HepG2 (cell line): ENCODE results near the gene ZNRF4. TPM values are rescaled to one million over a fixed set of nuclear protein-coding genes. Genes with fewer than 3 reads are reported as not detected.

Experiments
- ATAC-seq: fragments of 200-7000 bp; cut with Tn5 transposase; 3 replicates; pipeline ENCODE4 v1.9.1; 2020; ENCODE audit warnings: mild to moderate bottlenecking, moderate library complexity
- BruUV-seq: library from RNA; stranded (reverse); fragments of 400-500 nt; replicated peaks from 2 replicates; lab custom pipeline; 2021; lab: Mats Ljungman, UMichigan
- CTCF ChIA-PET: fragments of 300-600 bp; formaldehyde crosslinking; extraction: SDS; loops from one replicate; lab custom pipeline; 2021; ENCODE audit warnings: low total read pairs, inconsistent platforms, low intra/inter-chr PET ratio; lab: Yijun Ruan, JAX
- POLR2A ChIA-PET: fragments of 350-600 bp; sonication (Branson Sonifier 250); formaldehyde crosslinking; loops from one replicate; lab custom pipeline; 2020; ENCODE audit warnings: antibody characterized with exemption, inconsistent platforms; lab: Yijun Ruan, JAX
- DNase-seq: peaks from one replicate; pipeline ENCODE4 v3.0.0-alpha.2; 2015; ENCODE audit warnings: low spot score
- FAIRE-seq: peaks from 3 replicates; lab custom pipeline; 2011; peaks lifted over from hg19 to GRCh38; lab: Jason Lieb, UNC
- H2AFZ ChIP-seq: one replicate; pipeline ENCODE4 v1.6.1; 2011; ENCODE audit warnings: low read length, inconsistent platforms
- H3K27ac ChIP-seq: fragments of 300-600 bp; 3 replicates; pipeline ENCODE4 v1.8.0; 2011; ENCODE audit warnings: mixed run types, mild to moderate bottlenecking, mixed read lengths, low read length, inconsistent platforms; ENCODE audit not compliant: insufficient read depth; ENCODE audit errors: extremely low read length
- H3K27me3 ChIP-seq, 2 experiments: fragments of 200-600 bp in 1 of 2; 2 replicates in 1 of 2; 3 replicates in 1 of 2; pipeline versions ENCODE4 v1.6.0 to v1.8.0; 2011; ENCODE audit warnings: low read length in 2 of 2, mild to moderate bottlenecking in 2 of 2, moderate library complexity in 2 of 2, inconsistent platforms in 1 of 2; ENCODE audit not compliant: insufficient read depth in 2 of 2, control insufficient read depth in 1 of 2
- H3K36me3 ChIP-seq, 2 experiments: fragments of 200-600 bp in 1 of 2; replicated peaks in 1 of 2; 2 replicates in 1 of 2; 3 replicates in 1 of 2; pipeline versions ENCODE4 v1.5.1 to v1.8.0; 2011; ENCODE audit warnings: low read length in 2 of 2, inconsistent platforms in 1 of 2; ENCODE audit not compliant: insufficient read depth in 2 of 2, control insufficient read depth in 1 of 2
- H3K4me1 ChIP-seq: 2 replicates; pipeline ENCODE4 v1.5.1; 2012; ENCODE audit warnings: low read length, inconsistent platforms; ENCODE audit not compliant: insufficient read depth
- H3K4me2 ChIP-seq: 2 replicates; pipeline ENCODE4 v1.6.0; 2011; ENCODE audit warnings: low read depth, low read length, inconsistent platforms
- H3K4me3 ChIP-seq, 3 experiments: fragments of 200-600 bp in 1 of 3; sonication (generic), shearing (Covaris generic) in 1 of 3; replicated peaks in 1 of 3; 2 replicates each; pipeline ENCODE4 v1.5.1; 2011 to 2016; ENCODE audit warnings: low read length in 3 of 3, inconsistent platforms in 2 of 3, low read depth in 2 of 3, mild to moderate bottlenecking in 2 of 3, control low read depth in 1 of 3, mixed read lengths in 1 of 3; ENCODE audit not compliant: insufficient read depth in 1 of 3
- H3K79me2 ChIP-seq: one replicate; pipeline ENCODE4 v1.6.1; 2011; ENCODE audit warnings: low read length, inconsistent platforms; ENCODE audit not compliant: insufficient read depth
- H3K9ac ChIP-seq: 2 replicates; pipeline ENCODE4 v1.6.0; 2011; ENCODE audit warnings: mild to moderate bottlenecking, low read depth, low read length, inconsistent platforms; ENCODE audit not compliant: insufficient read depth
- H3K9me3 ChIP-seq: 2 replicates; pipeline ENCODE4 v1.5.1; 2012; ENCODE audit warnings: mild to moderate bottlenecking, low read length
- H4K20me1 ChIP-seq: 2 replicates; pipeline ENCODE4 v1.6.0; 2011; ENCODE audit warnings: inconsistent platforms, mild to moderate bottlenecking, low read length, moderate library complexity; ENCODE audit not compliant: insufficient read depth
- EZH2 ChIP-seq: conservative IDR thresholded peaks from 2 replicates; pipeline ENCODE4 v1.6.1; 2012; ENCODE audit warnings: mild to moderate bottlenecking, low read depth, low read length, moderate library complexity
- HNF4A ChIP-seq: sonication (generic); formaldehyde crosslinking; IDR thresholded peaks from 2 replicates; pipeline ENCODE4 v1.4.0; 2020; ENCODE audit warnings: missing genetic modification reagents
- HNRNPLL ChIP-seq: fragments of 200-400 bp; formaldehyde crosslinking; IDR thresholded peaks from 2 replicates; pipeline ENCODE4 v1.6.1; 2017; ENCODE audit warnings: mild to moderate bottlenecking, low read depth, low read length; ENCODE audit not compliant: poor library complexity, severe bottlenecking
- IRF2 ChIP-seq: IDR thresholded peaks from 2 replicates; pipeline ENCODE4 v1.6.1; 2018; ENCODE audit warnings: missing genetic modification reagents, missing compliant biosample characterization
- MYPOP ChIP-seq: sonication (generic); formaldehyde crosslinking; IDR thresholded peaks from 2 replicates; pipeline ENCODE4 v1.8.1; 2023; ENCODE audit warnings: mild to moderate bottlenecking, moderate library complexity, missing genetic modification reagents
- NFE2L1 ChIP-seq: sonication (generic); formaldehyde crosslinking; IDR thresholded peaks from 2 replicates; pipeline ENCODE4 v1.4.0; 2020; ENCODE audit warnings: missing genetic modification reagents, mild to moderate bottlenecking, borderline replicate concordance
- NFRKB ChIP-seq: fragments of 450-650 bp; IDR thresholded peaks from 2 replicates; pipeline ENCODE4 v1.6.1; 2017
- RBM39 ChIP-seq: fragments of 200-400 bp; formaldehyde crosslinking; IDR thresholded peaks from one replicate; pipeline ENCODE4 v1.6.1; 2018; ENCODE audit warnings: antibody characterized with exemption, mild to moderate bottlenecking, low read depth, low read length; ENCODE audit not compliant: poor library complexity, severe bottlenecking
- RORA ChIP-seq: sonication (generic); formaldehyde crosslinking; IDR thresholded peaks from 2 replicates; pipeline ENCODE4 v1.5.0; 2020; ENCODE audit warnings: mild to moderate bottlenecking, missing genetic modification reagents, moderate library complexity
- SAFB2 ChIP-seq: sonication (generic); formaldehyde crosslinking; IDR thresholded peaks from 2 replicates; pipeline ENCODE4 v1.5.1; 2020; ENCODE audit warnings: missing genetic modification reagents, low read depth, mild to moderate bottlenecking, borderline replicate concordance
- SMARCC2 ChIP-seq: fragments of 450-650 bp; IDR thresholded peaks from 2 replicates; pipeline ENCODE4 v1.6.1; 2017; ENCODE audit warnings: antibody characterized with exemption, mild to moderate bottlenecking
- SUZ12 ChIP-seq: fragments of 150-350 bp; IDR thresholded peaks from 2 replicates; pipeline ENCODE4 v1.6.1; 2014; ENCODE audit warnings: low read depth, low read length
- TBX2 ChIP-seq: sonication (generic); formaldehyde crosslinking; IDR thresholded peaks from 2 replicates; pipeline ENCODE4 v1.5.0; 2020; ENCODE audit warnings: missing genetic modification reagents, mild to moderate bottlenecking, borderline replicate concordance
- ZFYVE20 ChIP-seq: sonication (generic); formaldehyde crosslinking; IDR thresholded peaks from 2 replicates; pipeline ENCODE4 v1.8.0; 2023; ENCODE audit warnings: low read depth, mild to moderate bottlenecking, moderate library complexity, missing genetic modification reagents, borderline replicate concordance
- ZNF34 ChIP-seq: sonication (generic); formaldehyde crosslinking; IDR thresholded peaks from 2 replicates; pipeline ENCODE4 v1.4.0; 2020; ENCODE audit warnings: mild to moderate bottlenecking, missing genetic modification reagents, borderline replicate concordance
- ZNF496 ChIP-seq: sonication (generic); formaldehyde crosslinking; IDR thresholded peaks from 2 replicates; pipeline ENCODE4 v1.8.1; 2023; ENCODE audit warnings: mild to moderate bottlenecking, moderate library complexity, missing genetic modification reagents; ENCODE audit not compliant: insufficient replicate concordance
- ZNF570 ChIP-seq: sonication (generic); formaldehyde crosslinking; IDR thresholded peaks from 2 replicates; pipeline ENCODE4 v1.4.0; 2020; ENCODE audit warnings: mild to moderate bottlenecking, missing genetic modification reagents, borderline replicate concordance
- ZSCAN30 ChIP-seq: sonication (generic); formaldehyde crosslinking; IDR thresholded peaks from 2 replicates; pipeline ENCODE4 v1.5.0; 2020; ENCODE audit warnings: mild to moderate bottlenecking, missing genetic modification reagents
- WGBS: methylation state at CpG from one replicate; pipeline ENCODE4 v1.1.6; 2017; ENCODE audit warnings: low lambda C conversion rate; 5-methylcytosine and 5-hydroxymethylcytosine counted together
- in situ Hi-C: cut with HindIII; loops from 2 replicates; pipeline ENCODE4 v1.10.0; 2017; ENCODE audit warnings: low pct_unique_long_range_greater_than_20kb; ENCODE audit not compliant: extremely low pct_ligation_motif_present
- intact Hi-C: fragments of 100-400 bp; cut with micrococcal nuclease; formaldehyde crosslinking; loops from one replicate; pipeline ENCODE4 v1.10.0; 2022; ENCODE audit not compliant: unreplicated experiment
- polyA plus RNA-seq, 8 experiments: library from polyadenylated mRNA; depleted of rRNA in 3 of 8; stranded (reverse) in 7 of 8; unstranded in 1 of 8; fragments of >200 nt; fragmentation: Illumina TruSeq in 4 of 8; extraction: Trizol in 4 of 8; gene quantifications; 2 replicates each; pipeline versions ENCODE4 v1.2.1 to v1.2.3, GENCODE V29; 2011 to 2016; ENCODE audit warnings: low read depth in 4 of 8, missing spikeins in 1 of 8, mixed read lengths in 1 of 8; ENCODE audit not compliant: insufficient read depth in 1 of 8
- total RNA-seq, 5 experiments: library from RNA; depleted of rRNA; stranded (reverse); fragments of >200 nt; fragmentation: Illumina TruSeq; extraction: Trizol; gene quantifications; 2 replicates each; pipeline ENCODE4 v1.2.3, GENCODE V29; 2016; ENCODE audit warnings: low read depth in 1 of 5
- TF ChIP-seq, protein P1 (sequence below): sonication (generic); formaldehyde crosslinking; conservative IDR thresholded peaks from 2 replicates; pipeline ENCODE4 v1.4.0; 2020; ENCODE audit warnings: mild to moderate bottlenecking, missing genetic modification reagents, moderate library complexity
- TF ChIP-seq, protein P2 (sequence below): sonication (generic); formaldehyde crosslinking; IDR thresholded peaks from 2 replicates; pipeline ENCODE4 v1.4.0; 2020; ENCODE audit warnings: missing genetic modification reagents

The ZNRF4 gene
- total and polyA plus RNA-seq, 2 of the 13 experiments (the other 11 are each of a cell fraction or from before 2014, with no cell fraction given), result not detected

- ATAC-seq (no peak), DNase-seq (peak; percentile 46)
- in situ Hi-C loops, result no loop called here
- TF ChIP-seq NFE2L1 (CRISPR knock-in tag) (no peak), ZSCAN30 (CRISPR knock-in tag) (no peak), NFRKB (no peak), EZH2 (no peak), ZFYVE20 (CRISPR knock-in tag) (no peak), ZNF34 (CRISPR knock-in tag) (no peak), TBX2 (CRISPR knock-in tag) (no peak), MYPOP (no peak), RBM39 (no peak), HNRNPLL (no peak), SUZ12 (no peak), ZNF496 (no peak), RORA (CRISPR knock-in tag) (no peak), IRF2 (CRISPR knock-in tag) (no peak), ZNF570 (CRISPR knock-in tag) (no peak), HNF4A (CRISPR knock-in tag) (no peak), SAFB2 (CRISPR knock-in tag) (no peak), SMARCC2 (no peak)
- TF ChIP-seq, protein P1, sequence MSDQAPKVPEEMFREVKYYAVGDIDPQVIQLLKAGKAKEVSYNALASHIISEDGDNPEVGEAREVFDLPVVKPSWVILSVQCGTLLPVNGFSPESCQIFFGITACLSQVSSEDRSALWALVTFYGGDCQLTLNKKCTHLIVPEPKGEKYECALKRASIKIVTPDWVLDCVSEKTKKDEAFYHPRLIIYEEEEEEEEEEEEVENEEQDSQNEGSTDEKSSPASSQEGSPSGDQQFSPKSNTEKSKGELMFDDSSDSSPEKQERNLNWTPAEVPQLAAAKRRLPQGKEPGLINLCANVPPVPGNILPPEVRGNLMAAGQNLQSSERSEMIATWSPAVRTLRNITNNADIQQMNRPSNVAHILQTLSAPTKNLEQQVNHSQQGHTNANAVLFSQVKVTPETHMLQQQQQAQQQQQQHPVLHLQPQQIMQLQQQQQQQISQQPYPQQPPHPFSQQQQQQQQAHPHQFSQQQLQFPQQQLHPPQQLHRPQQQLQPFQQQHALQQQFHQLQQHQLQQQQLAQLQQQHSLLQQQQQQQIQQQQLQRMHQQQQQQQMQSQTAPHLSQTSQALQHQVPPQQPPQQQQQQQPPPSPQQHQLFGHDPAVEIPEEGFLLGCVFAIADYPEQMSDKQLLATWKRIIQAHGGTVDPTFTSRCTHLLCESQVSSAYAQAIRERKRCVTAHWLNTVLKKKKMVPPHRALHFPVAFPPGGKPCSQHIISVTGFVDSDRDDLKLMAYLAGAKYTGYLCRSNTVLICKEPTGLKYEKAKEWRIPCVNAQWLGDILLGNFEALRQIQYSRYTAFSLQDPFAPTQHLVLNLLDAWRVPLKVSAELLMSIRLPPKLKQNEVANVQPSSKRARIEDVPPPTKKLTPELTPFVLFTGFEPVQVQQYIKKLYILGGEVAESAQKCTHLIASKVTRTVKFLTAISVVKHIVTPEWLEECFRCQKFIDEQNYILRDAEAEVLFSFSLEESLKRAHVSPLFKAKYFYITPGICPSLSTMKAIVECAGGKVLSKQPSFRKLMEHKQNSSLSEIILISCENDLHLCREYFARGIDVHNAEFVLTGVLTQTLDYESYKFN (CRISPR knock-in tag), result 0 out of 2 replicates have a peak, but pooled peaks have one; percentile 40
- TF ChIP-seq, protein P2, sequence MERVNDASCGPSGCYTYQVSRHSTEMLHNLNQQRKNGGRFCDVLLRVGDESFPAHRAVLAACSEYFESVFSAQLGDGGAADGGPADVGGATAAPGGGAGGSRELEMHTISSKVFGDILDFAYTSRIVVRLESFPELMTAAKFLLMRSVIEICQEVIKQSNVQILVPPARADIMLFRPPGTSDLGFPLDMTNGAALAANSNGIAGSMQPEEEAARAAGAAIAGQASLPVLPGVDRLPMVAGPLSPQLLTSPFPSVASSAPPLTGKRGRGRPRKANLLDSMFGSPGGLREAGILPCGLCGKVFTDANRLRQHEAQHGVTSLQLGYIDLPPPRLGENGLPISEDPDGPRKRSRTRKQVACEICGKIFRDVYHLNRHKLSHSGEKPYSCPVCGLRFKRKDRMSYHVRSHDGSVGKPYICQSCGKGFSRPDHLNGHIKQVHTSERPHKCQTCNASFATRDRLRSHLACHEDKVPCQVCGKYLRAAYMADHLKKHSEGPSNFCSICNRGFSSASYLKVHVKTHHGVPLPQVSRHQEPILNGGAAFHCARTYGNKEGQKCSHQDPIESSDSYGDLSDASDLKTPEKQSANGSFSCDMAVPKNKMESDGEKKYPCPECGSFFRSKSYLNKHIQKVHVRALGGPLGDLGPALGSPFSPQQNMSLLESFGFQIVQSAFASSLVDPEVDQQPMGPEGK (CRISPR knock-in tag), result peak; percentile 44; the same call in 1 of the 2 replicates
These were observed 8.7 kb downstream of the ZNRF4 start for GRCh38 chr19:5463959-5464358.

More at GRCh38 chr19:5463959-5464358, 8.7 kb downstream of the ZNRF4 start:
- CTCF ChIA-PET, result no interaction called here
- Histone ChIP-seq H3K27ac (no peak overlapping the region), H2AFZ (no peak overlapping the region), H3K79me2 (no peaks in the 10 kb centered on the region), H4K20me1 (no peaks in the 10 kb centered on the region), H3K4me2 (peak overlapping the region; percentile 19; the same call in 1 of the 2 replicates), H3K36me3 (no peaks in the 10 kb centered on the region), H3K27me3 (peaks cover 0 to 11% of the 10 kb centered on the region in 2 experiments; a peak in 4 of 5 replicates), H3K9ac (no peak overlapping the region), H3K9me3 (no peaks in the 10 kb centered on the region), H3K4me1 (peaks cover 44% of the 10 kb centered on the region), H3K4me3 (no peak overlapping the region)
- intact Hi-C loops, result no loop called here
- 4% methylated on average over 3 of the region's 3 CpGs for WGBS
- POLR2A ChIA-PET, result no interaction called here
- FAIRE-seq, result peak; percentile 21
- no TSS peak for BruUV-seq
